HG02938 (cell line): ENCODE data around the gene FAM229B.

ENCODE experiments used
- ATAC-seq: cut with Tn5 transposase; IDR thresholded peaks from one replicate; pipeline ENCODE4 v1.9.1; 2021; ENCODE audit warnings: mild to moderate bottlenecking, moderate library complexity; ENCODE audit not compliant: unreplicated experiment

FAM229B gene

DNA sequence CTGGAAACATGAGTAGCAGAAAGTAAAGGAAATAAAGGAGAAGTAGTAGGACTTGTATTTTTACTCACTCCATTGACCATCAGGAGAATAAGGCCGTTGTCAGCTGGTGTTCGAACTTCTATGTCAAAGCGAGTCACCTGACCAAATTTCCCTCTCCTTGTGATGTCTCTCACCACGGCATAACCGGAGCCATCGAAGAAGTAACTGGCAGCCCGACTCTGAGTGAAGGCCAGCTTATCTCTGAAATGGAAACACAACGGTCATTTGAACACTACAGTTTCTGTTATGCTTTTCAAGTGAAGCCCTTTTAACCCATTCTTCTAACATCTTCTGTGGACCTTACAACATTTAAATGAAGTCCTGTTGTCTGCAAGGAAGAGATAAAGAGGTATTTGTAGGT lies 51.7 kb downstream of the FAM229B start:
- ATAC-seq = no peak

DNA sequence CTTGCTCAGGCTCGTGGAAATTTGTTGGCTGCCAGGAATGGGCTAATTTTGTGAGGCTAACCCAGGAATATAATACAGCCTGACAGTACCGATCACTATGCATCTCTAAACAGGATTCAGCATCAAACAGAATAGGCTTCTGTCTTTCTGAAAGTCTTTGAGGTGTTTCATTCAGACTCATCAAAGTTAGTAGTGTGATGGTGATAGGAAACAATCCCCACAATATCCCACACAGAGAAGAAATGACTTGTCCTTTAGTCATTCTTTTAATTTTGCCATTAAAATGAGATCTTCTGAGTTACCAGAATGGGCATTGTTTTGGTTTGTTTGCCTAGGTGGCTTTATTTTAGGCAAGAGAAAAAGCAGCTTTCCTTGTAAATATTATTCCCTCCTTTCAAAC lies 54.3 kb downstream of the FAM229B start:
- ATAC-seq = no peak

- no peak for ATAC-seq
Measured at GRCh38 chr6:112144145-112144926, 56.9 kb downstream of the FAM229B start.

- ATAC-seq = no peak
Measured at GRCh38 chr6:112145080-112145573, 57.7 kb downstream of the FAM229B start.

GRCh38 chr6:112148103-112148502 lies 60.7 kb downstream of the FAM229B start:
- ATAC-seq = no peak

DNA sequence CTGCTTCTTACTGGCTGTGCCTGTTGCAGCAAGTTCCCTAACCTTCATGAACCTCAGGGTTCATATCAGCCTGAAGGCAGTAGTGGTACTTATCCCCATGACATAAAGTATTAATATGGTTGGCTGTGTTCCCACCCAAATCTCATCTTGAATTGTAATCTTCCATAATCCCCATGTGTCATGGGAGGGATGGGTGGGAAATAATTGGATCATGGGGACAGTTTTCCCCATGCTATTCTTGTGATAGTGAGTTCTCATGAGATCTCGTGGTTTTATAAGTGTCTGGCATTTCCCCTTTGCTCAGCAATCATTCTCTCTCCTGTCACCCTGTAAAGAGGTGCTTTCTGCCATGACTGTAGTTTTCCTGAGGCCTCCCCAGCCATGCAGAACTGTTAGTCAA lies 61.8 kb downstream of the FAM229B start:
- ATAC-seq = no peak

GRCh38 chr6:112149719-112150263 lies 62.4 kb downstream of the FAM229B start:
- ATAC-seq = no peak

GRCh38 chr6:112150363-112150762 lies 63.0 kb downstream of the FAM229B start:
- no peak for ATAC-seq
